Activated CD4-positive, alpha-beta T cell treated with anti-CD3 and anti-CD28 coated beads for 36 hours (primary cell): ENCODE data around the gene C11orf16. TPM values are rescaled to one million over a fixed set of nuclear protein-coding genes. Genes with fewer than 3 reads are reported as not detected.

Source experiments
- ATAC-seq: fragments of 200-7000 bp; cut with Tn5 transposase; one replicate; pipeline ENCODE4 v1.10.0; 2021; ENCODE audit warnings: mild to moderate bottlenecking, moderate library complexity
- CTCF ChIA-PET: fragments of 350-600 bp; sonication (Branson Sonifier 250); formaldehyde crosslinking; loops from one replicate; lab custom pipeline; 2021; ENCODE audit warnings: antibody characterized with exemption; lab: Charles Lee
- POLR2A ChIA-PET: fragments of 350-600 bp; sonication (Branson Sonifier 250); formaldehyde crosslinking; loops from one replicate; lab custom pipeline; 2021; ENCODE audit warnings: antibody characterized with exemption, inconsistent platforms; lab: Charles Lee
- DNase-seq: peaks from one replicate; pipeline ENCODE4 v3.0.0-alpha.2; 2020
- H3K27ac Mint-ChIP-seq: one replicate; pipeline ENCODE4 v1.8.0; 2021; ENCODE audit warnings: mixed read lengths
- H3K27me3 Mint-ChIP-seq: one replicate; pipeline ENCODE4 v1.8.0; 2021; ENCODE audit warnings: mixed read lengths
- H3K36me3 Mint-ChIP-seq: one replicate; pipeline ENCODE4 v1.8.0; 2021; ENCODE audit warnings: low read depth, mixed read lengths
- H3K4me1 Mint-ChIP-seq: one replicate; pipeline ENCODE4 v1.8.0; 2021; ENCODE audit warnings: mixed read lengths
- H3K4me3 Mint-ChIP-seq: one replicate; pipeline ENCODE4 v1.8.0; 2021; ENCODE audit warnings: mild to moderate bottlenecking, moderate library complexity, mixed read lengths
- H3K9me3 Mint-ChIP-seq: one replicate; pipeline ENCODE4 v1.8.0; 2021; ENCODE audit warnings: low read depth, mixed read lengths
- intact Hi-C, 2 experiments: fragments of 100-400 bp; cut with DNase I in 1 of 2; cut with micrococcal nuclease in 1 of 2; formaldehyde crosslinking; loops; one replicate each; pipeline versions ENCODE4 v1.14.2 to v1.15.1; 2022 to 2024; cut with DNase I, micrococcal nuclease
- total RNA-seq, 2 experiments: library from RNA; stranded (reverse); gene quantifications; one replicate each; pipeline ENCODE4 v1.2.3, GENCODE V29; 2021

C11orf16 gene
- total RNA-seq, 2 experiments from 2014 or later, result not detected

DNA sequence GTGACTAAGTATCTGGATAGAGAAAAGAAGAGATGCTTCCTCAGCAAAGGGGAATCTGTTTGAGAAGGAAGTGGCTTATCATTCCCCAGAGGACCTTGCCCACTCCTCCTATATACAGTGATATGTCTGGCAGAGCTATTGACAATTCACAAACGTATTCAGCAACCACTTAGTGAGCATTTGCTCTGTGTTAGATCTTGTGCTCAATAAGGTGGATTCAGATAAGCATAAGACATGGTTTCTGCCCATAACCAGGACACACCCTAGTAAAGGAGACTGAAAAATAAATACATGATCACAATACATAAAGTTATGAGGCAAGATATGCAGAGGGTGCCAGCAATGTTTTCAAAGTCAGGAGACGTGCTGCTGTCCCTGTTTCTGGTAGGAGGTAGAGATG is 30.1 kb upstream of the C11orf16 start:
- Mint-ChIP-seq H3K4me3 (peak overlapping the region; percentile 81), H3K36me3 (peaks cover 4% of the 10 kb centered on the region), H3K4me1 (peaks cover 32% of the 10 kb centered on the region), H3K9me3 (no peaks in the 10 kb centered on the region), H3K27ac (peak overlapping the region; percentile 78), H3K27me3 (no peaks in the 10 kb centered on the region)
- ChIA-PET CTCF (interaction anchor here (0.6 to 1.8 kb wide), 5 partner anchors 14 to 544 kb away, joined by 3 to 9 read pairs (median 3); no protein-coding TSS in a partner anchor), POLR2A (no interaction called here)
- DNase-seq (no peak), ATAC-seq (no peak)
- intact Hi-C loops, result loop anchor here (5.0 kb wide), 2 partner anchors 499 to 544 kb away; partner anchors contain the start of gene ZNF143 (in 1 of the 2)

DNA sequence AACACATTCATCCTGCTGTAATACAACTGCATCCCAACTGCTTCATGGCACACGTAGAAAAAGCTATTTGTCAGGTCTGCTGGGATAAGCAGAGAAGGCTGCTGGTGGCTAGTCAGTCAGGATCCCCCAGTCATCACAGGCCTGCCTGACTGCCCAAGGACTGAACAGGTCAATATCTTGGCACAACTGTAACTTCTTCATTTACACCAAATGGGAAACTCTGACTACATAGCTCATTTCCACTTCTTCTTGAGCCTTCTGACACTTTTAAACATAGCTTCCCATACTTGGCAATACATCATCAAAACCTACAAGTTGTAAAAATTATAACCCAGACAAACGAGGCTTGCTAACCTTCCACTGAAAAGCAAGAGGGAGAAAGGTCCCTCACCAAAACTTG is 28.7 kb upstream of the C11orf16 start:
- ChIA-PET POLR2A (interaction anchor here (0.7 to 0.8 kb wide), 2 partner anchors 42 to 979 kb away, joined by 3 read pairs; partner anchors contain the start of gene NRIP3), CTCF (interaction anchor here (0.7 to 4.1 kb wide), 6 partner anchors 18 to 176 kb away, joined by 3 to 31 read pairs (median 17); partner anchors contain the start of gene ASCL3)
- DNase-seq, result no peak
- Mint-ChIP-seq H3K36me3 (peaks cover 4% of the 10 kb centered on the region), H3K27ac (no peak overlapping the region), H3K9me3 (no peaks in the 10 kb centered on the region), H3K27me3 (no peaks in the 10 kb centered on the region), H3K4me1 (peaks cover 42% of the 10 kb centered on the region), H3K4me3 (no peak overlapping the region)
- no peak for ATAC-seq
- intact Hi-C loops, result loop anchor here (1.0 to 5.0 kb wide), 3 partner anchors 181 to 546 kb away; partner anchors contain the start of gene ZNF143 (in 1 of the 2)

DNA sequence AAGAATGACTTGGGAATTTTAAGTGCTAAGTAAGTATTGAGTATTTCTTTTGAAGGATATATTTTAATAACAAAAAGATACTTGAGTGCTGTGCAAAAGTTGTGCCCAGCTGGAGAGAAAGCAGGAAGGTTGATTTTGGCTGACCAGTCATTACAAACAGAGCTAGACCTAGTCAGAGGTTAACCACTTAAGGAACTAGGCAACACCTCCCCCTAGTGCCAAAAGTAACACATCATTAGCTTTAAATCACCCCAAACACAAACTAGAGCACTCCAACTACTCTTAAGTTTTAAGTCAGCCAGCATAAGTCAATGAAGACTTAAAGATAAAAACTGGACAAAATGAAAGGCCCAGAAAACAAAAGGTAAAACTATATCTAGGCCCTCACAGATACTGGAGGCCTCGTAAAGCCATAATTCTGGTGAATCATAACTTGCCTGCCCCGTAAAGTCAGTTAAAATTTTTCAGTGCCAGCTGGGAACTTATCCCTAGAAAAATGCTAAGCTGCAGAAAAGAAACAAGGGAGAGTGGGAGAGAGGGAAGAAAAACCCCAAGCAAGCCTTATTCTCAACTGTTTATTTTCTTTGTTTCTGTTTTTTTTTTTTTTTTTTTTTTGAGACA is 26.9 kb upstream of the C11orf16 start:
- ChIA-PET POLR2A (interaction anchor here (0.5 to 0.7 kb wide), 2 partner anchors 48 to 53 kb away, joined by 3 to 4 read pairs; no protein-coding TSS in a partner anchor), CTCF (interaction anchor here (0.6 to 4.1 kb wide), 33 partner anchors 9 to 547 kb away, joined by 3 to 31 read pairs (median 4); partner anchors contain the start of genes AKIP1, ASCL3 and C11orf16)
- Mint-ChIP-seq H3K9me3 (no peaks in the 10 kb centered on the region), H3K27me3 (no peaks in the 10 kb centered on the region), H3K36me3 (peaks cover 8% of the 10 kb centered on the region), H3K4me1 (peaks cover 33% of the 10 kb centered on the region), H3K27ac (no peak overlapping the region), H3K4me3 (no peak overlapping the region)
- ATAC-seq (peak; percentile 42), DNase-seq (peak; percentile 43)
- intact Hi-C loops, result loop anchor here (1.0 to 5.0 kb wide), 8 partner anchors 45 to 735 kb away; partner anchors contain the start of gene ZNF143 (in 1 of the 2)

DNA sequence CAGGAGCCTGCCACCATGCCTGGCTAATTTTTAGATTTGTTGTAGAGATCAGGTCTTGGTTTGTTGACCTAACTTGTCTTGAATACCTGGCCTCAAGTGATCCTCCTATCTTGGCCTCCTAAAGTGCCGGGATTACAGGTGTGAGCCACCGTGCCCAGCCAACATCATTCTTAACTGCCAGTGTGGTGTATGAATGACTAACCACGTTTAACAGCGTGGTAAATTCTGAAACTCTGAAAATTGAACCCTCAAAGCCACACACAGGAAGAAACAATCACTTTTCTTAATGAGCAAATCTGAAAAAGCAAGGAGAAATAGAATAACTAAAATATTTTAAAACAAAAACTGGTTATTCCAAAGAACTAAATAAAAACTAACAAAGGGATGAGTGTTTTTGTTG is 24.1 kb upstream of the C11orf16 start:
- Mint-ChIP-seq H3K4me3 (no peak overlapping the region), H3K36me3 (peaks cover 10% of the 10 kb centered on the region), H3K27me3 (no peaks in the 10 kb centered on the region), H3K27ac (no peak overlapping the region), H3K9me3 (no peaks in the 10 kb centered on the region), H3K4me1 (peaks cover 23% of the 10 kb centered on the region)
- peak; percentile 62 for ATAC-seq
- CTCF ChIA-PET, result interaction anchor here (0.6 to 1.3 kb wide), 5 partner anchors 17 to 543 kb away, joined by 3 read pairs; no protein-coding TSS in a partner anchor
- intact Hi-C loops, result loop anchor here in 1 of 2 experiments (5.0 kb wide), 1 partner anchor 145 kb away; a partner anchor contains a TSS
- DNase-seq, result peak; percentile 28
- POLR2A ChIA-PET, result no interaction called here

DNA sequence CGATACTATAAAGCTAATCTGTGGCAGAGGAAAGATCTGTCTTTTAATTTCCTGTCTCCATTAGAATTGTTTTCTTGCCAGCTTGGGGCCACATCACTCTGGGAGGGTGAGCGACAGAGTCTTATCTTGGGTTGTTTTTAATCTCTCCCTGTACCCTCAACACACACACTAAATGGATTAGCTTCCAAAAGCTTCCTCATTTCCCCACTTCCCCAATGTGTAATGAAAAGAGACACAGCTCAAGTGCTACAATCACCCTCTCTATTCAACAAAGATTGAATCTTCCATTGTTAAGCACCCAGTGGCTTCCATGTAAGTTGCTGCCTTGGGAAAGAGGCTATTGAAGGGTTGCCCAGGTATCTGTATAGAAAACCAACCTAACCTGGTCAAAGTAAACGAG is 16.1 kb upstream of the C11orf16 start:
- Mint-ChIP-seq H3K36me3 (peaks cover 31% of the 10 kb centered on the region), H3K9me3 (no peaks in the 10 kb centered on the region), H3K27ac (no peak overlapping the region), H3K4me1 (no peaks in the 10 kb centered on the region), H3K4me3 (no peak overlapping the region), H3K27me3 (no peaks in the 10 kb centered on the region)
- ChIA-PET CTCF (interaction anchor here (0.9 to 2.2 kb wide), 5 partner anchors 11 to 37 kb away, joined by 3 to 6 read pairs (median 3); no protein-coding TSS in a partner anchor), POLR2A (no interaction called here)
- intact Hi-C loops, result no loop called here
- no peak for DNase-seq
- no peak for ATAC-seq

DNA sequence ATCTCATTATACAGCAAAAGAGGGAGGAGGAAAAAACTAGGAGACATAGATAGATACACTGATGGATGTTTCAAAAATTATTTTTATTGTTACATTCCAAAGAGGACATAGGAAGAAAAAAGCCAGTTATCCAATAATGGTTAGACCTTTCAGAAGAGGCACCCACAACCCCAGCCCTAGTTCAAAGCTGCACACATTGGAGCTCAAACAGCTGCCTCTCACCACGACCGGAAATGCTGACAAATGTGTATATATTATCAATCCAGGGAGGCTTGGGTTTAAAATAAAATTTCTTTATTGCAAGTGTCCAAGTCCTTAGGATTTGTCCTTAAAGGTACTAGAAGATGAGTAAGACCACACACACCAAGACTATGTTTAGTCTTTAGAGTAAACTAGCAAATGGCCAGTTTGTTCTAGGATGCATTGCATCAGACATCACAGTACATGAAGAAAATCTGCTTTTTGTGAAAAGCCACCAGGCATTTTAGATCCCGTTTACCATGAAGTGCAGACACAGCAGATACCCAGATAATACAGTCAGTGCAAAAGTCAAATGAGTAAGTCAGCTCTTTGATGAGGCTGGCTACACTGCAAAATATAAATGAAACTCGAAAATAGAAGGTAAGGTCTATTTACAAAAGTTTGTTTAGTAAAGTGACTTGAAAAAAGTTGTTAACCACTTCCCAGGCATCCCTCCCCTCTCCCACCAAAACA is 14.6 kb upstream of the C11orf16 start:
- Mint-ChIP-seq H3K9me3 (no peaks in the 10 kb centered on the region), H3K36me3 (peaks cover 29% of the 10 kb centered on the region), H3K4me3 (no peak overlapping the region), H3K27ac (no peak overlapping the region), H3K27me3 (no peaks in the 10 kb centered on the region), H3K4me1 (no peaks in the 10 kb centered on the region)
- DNase-seq, result no peak
- intact Hi-C loops, result no loop called here
- no peak for ATAC-seq
- POLR2A ChIA-PET, result interaction anchor here (0.6 kb wide), 1 partner anchor 326 kb away, joined by 4 read pairs; no protein-coding TSS in a partner anchor
- CTCF ChIA-PET, result interaction anchor here (0.8 to 1.7 kb wide), 3 partner anchors 10 to 200 kb away, joined by 3 to 5 read pairs (median 4); no protein-coding TSS in a partner anchor

DNA sequence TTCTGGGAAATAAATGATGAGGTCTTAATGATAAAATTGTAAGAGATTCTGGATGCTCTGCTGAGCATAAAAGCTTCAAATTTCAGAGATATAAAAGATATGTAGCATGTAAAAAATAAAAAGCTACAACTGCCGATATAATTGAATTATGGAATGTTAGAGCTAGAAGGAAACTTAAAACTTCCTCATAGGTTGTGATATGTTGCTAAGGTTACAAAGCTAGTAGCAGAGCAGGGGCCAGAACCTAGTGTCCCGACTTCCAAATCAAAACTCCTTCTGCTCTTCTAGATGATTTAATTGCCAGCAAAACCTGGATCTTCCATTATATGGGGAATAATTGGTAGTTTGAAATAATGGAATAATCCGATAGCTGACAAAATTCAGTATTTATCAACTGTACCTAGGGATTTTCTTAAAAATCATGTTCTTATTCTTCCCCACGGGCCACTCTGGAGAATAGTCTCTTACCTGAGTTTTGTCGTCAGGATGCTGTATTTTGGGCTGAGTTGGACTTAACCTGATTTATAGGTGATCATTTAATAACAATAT is 9.8 kb upstream of the C11orf16 start, which contains the start of gene ASCL3:
ASCL3 (minus strand) TSS at position 499 of the 549 bp plus-strand sequence. CDS start 4,855 bp downstream, outside the sequence.
- ATAC-seq (no peak), DNase-seq (no peak)
- intact Hi-C loops, result no loop called here
- Mint-ChIP-seq H3K4me3 (no peak within 1 kb of the TSS), H3K36me3 (peaks cover 7% of the 10 kb centered on the region), H3K27me3 (no peaks in the 10 kb centered on the region), H3K27ac (no peak within 1 kb of the TSS), H3K9me3 (no peaks in the 10 kb centered on the region), H3K4me1 (no peaks in the 10 kb centered on the region)
- CTCF ChIA-PET, result interaction anchor here (0.7 to 2.5 kb wide), 4 partner anchors 18 to 211 kb away, joined by 3 to 12 read pairs (median 3); no protein-coding TSS in a partner anchor
- POLR2A ChIA-PET, result no interaction called here

DNA sequence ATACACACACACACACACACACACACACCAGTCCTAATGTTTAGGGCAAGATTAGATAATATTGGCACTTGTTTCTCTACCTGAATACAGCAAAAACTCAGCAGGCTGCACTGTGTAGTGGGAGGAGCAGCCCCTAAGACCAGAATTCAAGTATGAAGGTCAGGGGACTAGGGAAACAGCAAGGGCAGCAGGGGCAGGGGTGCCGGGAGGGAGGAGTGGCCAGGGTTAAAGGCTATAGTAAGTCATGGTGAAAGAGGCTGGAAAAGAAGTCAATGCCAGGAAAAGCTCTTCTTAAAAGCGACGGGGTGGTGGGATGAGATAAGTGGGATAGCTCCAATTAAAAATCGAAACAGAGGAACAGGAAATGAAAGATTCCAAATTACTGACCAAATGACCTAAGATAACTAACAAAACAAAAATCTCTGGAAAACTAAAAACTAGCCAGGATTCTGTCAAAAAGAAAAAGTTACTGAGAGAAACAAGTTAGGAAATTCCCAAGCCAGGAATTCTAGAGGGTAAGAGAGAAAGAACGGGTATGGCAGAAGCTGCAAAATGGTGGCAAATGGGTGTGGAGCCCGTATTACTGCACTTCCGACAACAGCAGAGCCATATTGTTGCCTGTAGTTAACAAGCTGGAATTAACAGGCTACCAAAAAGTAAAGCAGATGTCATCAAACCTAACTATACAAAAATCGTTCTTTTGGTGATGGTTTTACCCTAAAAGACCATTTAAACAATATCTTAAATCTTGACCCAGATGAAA is 8.8 kb upstream of the C11orf16 start:
- DNase-seq, result no peak
- no peak overlapping the region for H3K27ac Mint-ChIP-seq
- H3K27me3 Mint-ChIP-seq, result no peaks in the 10 kb centered on the region
- H3K9me3 Mint-ChIP-seq, result no peaks in the 10 kb centered on the region
- H3K36me3 Mint-ChIP-seq, result no peaks in the 10 kb centered on the region
- no peaks in the 10 kb centered on the region for H3K4me1 Mint-ChIP-seq
- CTCF ChIA-PET, result interaction anchor here (0.7 to 2.5 kb wide), 3 partner anchors 19 to 165 kb away, joined by 3 to 12 read pairs (median 3); no protein-coding TSS in a partner anchor
- POLR2A ChIA-PET, result no interaction called here
- no peak for ATAC-seq
- intact Hi-C loops, result no loop called here
- no peak overlapping the region for H3K4me3 Mint-ChIP-seq

DNA sequence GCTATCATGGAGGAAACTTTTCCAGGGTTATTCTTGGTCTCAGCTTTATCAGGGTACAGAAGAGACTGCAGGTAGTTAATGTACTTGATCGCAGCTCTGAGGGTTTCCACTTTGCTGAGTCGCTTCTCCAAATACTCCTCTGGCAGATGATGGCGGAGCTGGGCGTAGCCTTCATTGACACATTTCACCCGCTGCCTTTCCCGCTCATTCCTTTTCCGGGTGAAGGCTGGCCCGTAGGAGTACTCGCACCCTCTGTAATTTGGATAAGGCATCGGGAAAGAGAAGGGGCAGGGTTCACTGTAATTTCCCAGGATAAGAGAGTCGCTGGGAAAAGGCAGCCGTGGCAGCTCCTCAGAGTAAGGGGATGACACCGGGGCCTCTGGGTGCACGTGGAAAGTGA is 4.9 kb upstream of the C11orf16 start:
- Mint-ChIP-seq H3K4me1 (no peaks in the 10 kb centered on the region), H3K27ac (no peak overlapping the region), H3K36me3 (no peaks in the 10 kb centered on the region), H3K27me3 (no peaks in the 10 kb centered on the region), H3K9me3 (no peaks in the 10 kb centered on the region), H3K4me3 (no peak overlapping the region)
- intact Hi-C loops, result no loop called here
- ChIA-PET CTCF (interaction anchor here (0.6 to 4.6 kb wide), 3 partner anchors 11 to 256 kb away, joined by 3 to 22 read pairs (median 4); no protein-coding TSS in a partner anchor), POLR2A (no interaction called here)
- no peak for DNase-seq
- no peak for ATAC-seq

DNA sequence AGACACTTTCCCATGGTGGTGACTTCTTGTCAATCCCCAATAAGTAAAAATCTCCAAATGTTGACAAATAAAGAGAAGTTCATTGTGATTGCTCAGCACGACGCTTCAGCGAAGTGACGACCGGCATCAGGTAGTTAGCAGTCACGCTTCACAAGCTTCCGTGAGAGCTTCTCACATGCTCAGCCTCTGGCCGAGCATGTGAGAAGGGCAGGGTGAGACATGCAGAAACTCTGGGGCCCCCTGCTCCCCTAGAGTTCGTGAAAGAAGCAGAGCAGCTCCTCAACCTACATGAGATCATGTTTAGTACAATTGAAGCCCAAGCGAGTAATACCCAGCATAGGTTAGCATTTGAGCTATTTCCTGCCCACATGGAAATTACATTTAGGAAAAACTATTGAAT is 4.4 kb upstream of the C11orf16 start:
- intact Hi-C loops, result no loop called here
- Mint-ChIP-seq H3K27me3 (no peaks in the 10 kb centered on the region), H3K9me3 (no peaks in the 10 kb centered on the region), H3K4me1 (no peaks in the 10 kb centered on the region), H3K4me3 (no peak overlapping the region), H3K27ac (no peak overlapping the region), H3K36me3 (no peaks in the 10 kb centered on the region)
- ATAC-seq, result no peak
- CTCF ChIA-PET, result interaction anchor here (0.6 to 4.6 kb wide), 3 partner anchors 11 to 256 kb away, joined by 3 to 22 read pairs (median 4); no protein-coding TSS in a partner anchor
- no peak for DNase-seq
- POLR2A ChIA-PET, result no interaction called here
